T-helper 2 cell (primary cell): ENCODE measurements around the gene SLC38A1.
"Not testable (repeated sequence)": the region's sequence is repeated elsewhere in the genome, so short reads cannot be mapped to it uniquely, and the experiment has no call there.

ENCODE experiments used
- DNase-seq, 5 experiments: peaks; one replicate each; pipeline versions ENCODE4 v3.0.0 to v3.0.0-alpha.2; 2012 to 2022

The SLC38A1 gene

GRCh38 chr12:46164186-46164761 is 104.6 kb downstream of the SLC38A1 start:
- no peak for DNase-seq

GRCh38 chr12:46162549-46163076 is 106.2 kb downstream of the SLC38A1 start:
- DNase-seq, result not testable (repeated sequence)

GRCh38 chr12:46160981-46161690 is 107.7 kb downstream of the SLC38A1 start:
- no peak for DNase-seq

- DNase-seq, result no peak
Observed at GRCh38 chr12:46160101-46160980, 108.5 kb downstream of the SLC38A1 start.

GRCh38 chr12:46159309-46159901 is 109.4 kb downstream of the SLC38A1 start:
- DNase-seq, result no peak

GRCh38 chr12:46158501-46158900 is 110.3 kb downstream of the SLC38A1 start:
- DNase-seq, result no peak

- no peak for DNase-seq
Observed at GRCh38 chr12:46154221-46154985, 114.4 kb downstream of the SLC38A1 start.

- DNase-seq, result peak in 2 of 5 experiments; percentile 5 to 52
Observed at GRCh38 chr12:46153268-46153872, 115.5 kb downstream of the SLC38A1 start.

GRCh38 chr12:46152456-46152855 is 116.4 kb downstream of the SLC38A1 start:
- DNase-seq, result no peak

- DNase-seq, result no peak
Observed at GRCh38 chr12:46150735-46151134, 118.1 kb downstream of the SLC38A1 start.

- DNase-seq, result no peak
Observed at GRCh38 chr12:46149905-46150304, 118.9 kb downstream of the SLC38A1 start.

- DNase-seq, result no peak
Observed at GRCh38 chr12:46149079-46149464, 119.8 kb downstream of the SLC38A1 start.

GRCh38 chr12:46148327-46149078 is 120.3 kb downstream of the SLC38A1 start:
- no peak for DNase-seq

GRCh38 chr12:46147144-46147543 is 121.7 kb downstream of the SLC38A1 start:
- no peak for DNase-seq

- no peak for DNase-seq
Observed at GRCh38 chr12:46145881-46146280, 123.0 kb downstream of the SLC38A1 start.

- no peak for DNase-seq
Observed at GRCh38 chr12:46144433-46144832, 124.4 kb downstream of the SLC38A1 start.

GRCh38 chr12:46136249-46136648 is 132.6 kb downstream of the SLC38A1 start:
- no peak for DNase-seq

GRCh38 chr12:46135750-46136149 is 133.1 kb downstream of the SLC38A1 start:
- no peak for DNase-seq

GRCh38 chr12:46134852-46135251 is 134.0 kb downstream of the SLC38A1 start:
- DNase-seq, result no peak

- DNase-seq, result no peak
Observed at GRCh38 chr12:46134205-46134811, 134.5 kb downstream of the SLC38A1 start.
